ENCODE data around the gene CTNNBIP1. TPM values are rescaled to one million over a fixed set of nuclear protein-coding genes. Genes with fewer than 3 reads are reported as not detected.

Gene CTNNBIP1
- total and polyA plus RNA-seq, 2 donors (not counting 3 experiments of a cell fraction or from before 2014, with no cell fraction given), result 26.6 to 31.7 TPM

DNA sequence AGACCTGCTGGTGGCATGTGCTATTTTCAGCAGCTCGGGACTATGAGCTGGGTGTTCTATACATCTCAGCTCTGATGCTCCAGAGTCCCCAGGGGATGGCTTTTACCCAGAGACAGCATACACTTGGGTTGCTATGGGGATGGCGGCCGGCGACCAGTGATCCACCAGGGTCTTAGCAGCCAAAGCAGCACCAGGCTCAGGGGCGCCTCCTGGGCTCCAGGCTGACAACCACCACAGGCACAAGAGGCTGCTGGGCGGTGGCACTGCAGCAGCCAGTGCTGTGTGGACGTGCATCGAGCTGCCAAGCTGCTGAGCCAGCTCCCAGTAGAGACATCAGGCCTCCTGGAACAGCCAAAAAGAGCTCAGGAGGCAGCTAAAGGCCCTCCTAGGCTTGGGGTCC, 48.7 kb downstream of the CTNNBIP1 start:
- DNase-seq (ENCODE audit: low read depth, low spot score) (no peak), FAIRE-seq (no peak)
- Histone ChIP-seq H3K27me3 (ENCODE audit: control insufficient read depth in 2 of 2, insufficient read depth in 2 of 2, low read length in 2 of 2) (no peaks in the 10 kb centered on the region), H3K9me3 (replicated peaks; ENCODE audit: control insufficient read depth, insufficient read depth, low read length) (no peaks in the 10 kb centered on the region), H3K4me1 (ENCODE audit: control insufficient read depth, extremely low read depth, insufficient read depth, low read length) (peaks cover 15% of the 10 kb centered on the region), H3K9ac (replicated peaks; ENCODE audit: extremely low read depth, insufficient read depth, low read length) (no peak overlapping the region), H3K4me3 (replicated peaks in 1 of 3; ENCODE audit: insufficient read depth in 1 of 3, low read depth in 1 of 3, low read length in 3 of 3) (no peak overlapping the region), H3K36me3 (ENCODE audit: control insufficient read depth in 2 of 2, extremely low read depth in 1 of 2, insufficient read depth in 2 of 2, low read length in 2 of 2) (no peaks in the 10 kb centered on the region), H3K79me2 (ENCODE audit: control insufficient read depth, insufficient read depth, low read length) (no peaks in the 10 kb centered on the region), H4K20me1 (replicated peaks; ENCODE audit: control insufficient read depth, extremely low read depth, insufficient read depth, low read length) (no peaks in the 10 kb centered on the region), H3K9me1 (replicated peaks; ENCODE audit: control insufficient read depth, extremely low read depth, insufficient read depth, low read length) (no peaks in the 10 kb centered on the region), H2AFZ (ENCODE audit: low read depth, low read length) (no peak overlapping the region), H3K27ac (ENCODE audit: insufficient read depth, low read depth, low read length) (no peak overlapping the region), H3K4me2 (ENCODE audit: insufficient read depth, low read length) (no peak overlapping the region)
- TF ChIP-seq, protein P1, sequence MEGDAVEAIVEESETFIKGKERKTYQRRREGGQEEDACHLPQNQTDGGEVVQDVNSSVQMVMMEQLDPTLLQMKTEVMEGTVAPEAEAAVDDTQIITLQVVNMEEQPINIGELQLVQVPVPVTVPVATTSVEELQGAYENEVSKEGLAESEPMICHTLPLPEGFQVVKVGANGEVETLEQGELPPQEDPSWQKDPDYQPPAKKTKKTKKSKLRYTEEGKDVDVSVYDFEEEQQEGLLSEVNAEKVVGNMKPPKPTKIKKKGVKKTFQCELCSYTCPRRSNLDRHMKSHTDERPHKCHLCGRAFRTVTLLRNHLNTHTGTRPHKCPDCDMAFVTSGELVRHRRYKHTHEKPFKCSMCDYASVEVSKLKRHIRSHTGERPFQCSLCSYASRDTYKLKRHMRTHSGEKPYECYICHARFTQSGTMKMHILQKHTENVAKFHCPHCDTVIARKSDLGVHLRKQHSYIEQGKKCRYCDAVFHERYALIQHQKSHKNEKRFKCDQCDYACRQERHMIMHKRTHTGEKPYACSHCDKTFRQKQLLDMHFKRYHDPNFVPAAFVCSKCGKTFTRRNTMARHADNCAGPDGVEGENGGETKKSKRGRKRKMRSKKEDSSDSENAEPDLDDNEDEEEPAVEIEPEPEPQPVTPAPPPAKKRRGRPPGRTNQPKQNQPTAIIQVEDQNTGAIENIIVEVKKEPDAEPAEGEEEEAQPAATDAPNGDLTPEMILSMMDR (IDR thresholded peaks at IDR 0.05; ENCODE audit: extremely low read depth in 1 of 2, insufficient read depth in 1 of 2, low read depth in 1 of 2, low read length in 2 of 2), result no peak
- no peak for TF ChIP-seq JUN (IDR thresholded peaks at IDR 0.05; ENCODE audit: borderline replicate concordance, insufficient read depth, insufficient read length, low read depth)
- TF ChIP-seq GATA2 (IDR thresholded peaks at IDR 0.05; ENCODE audit: insufficient read depth, insufficient read length, low read depth, low read length), result no peak
- no peak for TF ChIP-seq EZH2 (IDR thresholded peaks at IDR 0.05; ENCODE audit: borderline replicate concordance, low read depth, low read length, severe bottlenecking)
- TF ChIP-seq POLR2AphosphoS5 (IDR thresholded peaks at IDR 0.05; ENCODE audit: insufficient read depth, low read depth, low read length), result no peak
- TF ChIP-seq, protein P2, sequence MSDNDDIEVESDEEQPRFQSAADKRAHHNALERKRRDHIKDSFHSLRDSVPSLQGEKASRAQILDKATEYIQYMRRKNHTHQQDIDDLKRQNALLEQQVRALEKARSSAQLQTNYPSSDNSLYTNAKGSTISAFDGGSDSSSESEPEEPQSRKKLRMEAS (IDR thresholded peaks at IDR 0.05; ENCODE audit: insufficient read depth, insufficient read length), result no peak
- TF ChIP-seq FOS (IDR thresholded peaks at IDR 0.05; ENCODE audit: borderline replicate concordance, insufficient read depth, low read length), result no peak
- TF ChIP-seq MYC (IDR thresholded peaks at IDR 0.05; ENCODE audit: low read depth, low read length), result no peak
- no peak for TF ChIP-seq POLR2A (IDR thresholded peaks at IDR 0.05; ENCODE audit: low read depth, low read length)
- ChIA-PET CTCF (interaction anchor here (1.0 to 6.9 kb wide), 7 partner anchors 9 to 234 kb away, joined by 3 to 82 read pairs (median 4); no protein-coding TSS in a partner anchor), POLR2A (no interaction called here)
- dilution Hi-C loops (cut with MboI; ENCODE audit: extremely low pct_ligation_motif_present, low sequenced_read_pairs), result no loop called here
- no TSS peak for BruUV-seq (replicated peaks)
- intact Hi-C loops (cut with micrococcal nuclease), result no loop called here
